ENCODE measurements around the gene NFASC. TPM values are rescaled to one million over a fixed set of nuclear protein-coding genes. Genes with fewer than 3 reads are reported as not detected.

Gene NFASC
- polyA plus RNA-seq, 3 donors: 16.6 to 32.2 (median 24.9) TPM

GRCh38 chr1:205038132-205038786 is 167.6 kb downstream of the NFASC start:
- DNase-seq: no peak

GRCh38 chr1:205041001-205041715 is 170.5 kb downstream of the NFASC start:
- DNase-seq: no peak

DNA sequence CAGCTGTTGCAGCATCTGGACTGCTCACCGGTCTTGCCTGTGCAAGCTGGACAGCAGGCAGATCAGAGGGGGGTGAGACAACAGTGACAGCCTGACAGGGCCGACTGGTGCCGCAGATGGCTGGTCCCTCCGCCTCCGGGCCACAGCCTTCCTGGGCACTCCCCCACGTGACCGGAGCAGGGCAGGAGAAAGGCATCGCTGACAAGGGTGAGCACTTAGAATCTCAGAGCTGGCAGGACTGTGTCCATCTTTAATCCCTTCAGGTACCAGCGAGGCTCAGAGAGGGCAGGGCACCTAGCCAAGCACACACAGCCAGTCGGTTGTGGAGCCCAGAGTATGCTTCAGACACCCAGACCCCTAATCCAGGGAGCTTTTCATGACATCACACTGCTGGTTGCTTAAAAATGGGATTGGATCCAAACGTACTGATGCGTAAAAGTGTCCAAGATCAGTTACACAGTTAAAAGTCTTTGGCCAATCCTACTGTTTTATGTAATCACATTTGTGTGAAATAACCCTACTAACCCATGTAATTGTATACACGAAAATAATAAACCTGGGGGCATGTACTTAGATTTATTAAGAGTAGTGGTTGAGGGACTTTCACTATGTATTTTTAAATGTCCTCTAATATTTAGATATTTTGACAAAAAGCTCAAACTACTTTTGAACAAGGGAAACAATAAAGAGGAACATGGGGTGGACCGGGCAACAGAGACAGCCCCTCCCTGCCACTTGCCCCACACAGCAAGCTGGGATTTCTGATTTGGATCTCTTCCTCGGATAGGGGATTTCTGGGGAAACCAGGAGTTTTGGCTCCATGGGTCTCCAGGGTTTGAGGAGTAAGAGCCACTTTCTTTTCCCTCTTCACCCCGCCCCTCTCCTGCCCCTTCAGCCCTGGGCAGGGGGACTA is 171.6 kb downstream of the NFASC start:
- DNase-seq: no peak

- DNase-seq: no peak
Observed at GRCh38 chr1:205042911-205043806, 172.5 kb downstream of the NFASC start, which contains the start of gene CNTN2. Gene CNTN2 (plus strand): TSS chr1:205043212. CDS start chr1:205053186, 9,974 bp downstream.

- no peak for DNase-seq
Observed at GRCh38 chr1:205043866-205044265, 173.2 kb downstream of the NFASC start.

- DNase-seq: no peak
Observed at GRCh38 chr1:205044741-205045140, 174.1 kb downstream of the NFASC start.

- no peak for DNase-seq
Observed at GRCh38 chr1:205045146-205045545, 174.5 kb downstream of the NFASC start.

DNA sequence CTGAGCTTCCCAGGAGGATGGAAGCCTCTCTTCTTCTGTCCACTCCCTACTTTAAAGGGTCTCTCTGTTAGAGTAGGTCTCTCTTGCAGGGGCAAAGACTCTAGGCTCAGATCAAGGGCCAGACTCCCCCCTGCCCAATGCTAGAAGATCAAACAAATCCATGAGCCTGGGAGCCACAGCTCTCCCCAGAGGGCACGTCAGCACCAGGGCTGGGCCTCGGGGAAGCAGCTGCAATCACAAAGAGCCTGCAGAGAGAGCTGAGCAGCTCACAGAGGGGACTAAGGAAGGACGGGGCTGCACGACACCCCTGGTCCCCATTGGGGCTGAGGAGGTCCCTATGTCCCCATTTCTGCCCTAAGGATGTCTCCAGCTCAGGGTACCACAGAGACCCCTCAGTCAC is 176.2 kb downstream of the NFASC start:
- no peak for DNase-seq

DNA sequence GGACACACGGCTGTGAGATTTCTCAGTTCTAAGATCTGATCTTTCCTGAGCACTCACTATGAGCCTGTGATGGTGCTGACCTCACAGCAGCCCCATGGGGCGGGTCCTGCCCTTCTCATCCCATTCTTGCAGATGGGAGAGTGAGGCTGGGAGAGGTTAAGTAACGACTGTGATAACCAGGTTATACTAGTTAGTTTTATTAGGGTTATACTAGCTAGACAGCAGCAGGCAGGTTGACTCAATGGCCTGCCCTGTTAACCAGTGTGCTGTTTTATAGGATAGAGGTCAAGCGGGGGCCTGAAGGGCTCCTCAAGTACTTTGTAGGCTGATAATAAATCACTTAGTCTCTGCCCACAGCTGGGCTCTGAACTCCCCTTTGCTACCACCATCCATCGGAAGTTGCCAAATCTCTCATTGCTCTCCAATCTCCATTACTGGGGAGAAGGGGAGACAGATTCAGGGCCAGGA is 177.1 kb downstream of the NFASC start:
- no peak for DNase-seq

- no peak for DNase-seq
Observed at GRCh38 chr1:205048382-205048781, 177.7 kb downstream of the NFASC start.

DNA sequence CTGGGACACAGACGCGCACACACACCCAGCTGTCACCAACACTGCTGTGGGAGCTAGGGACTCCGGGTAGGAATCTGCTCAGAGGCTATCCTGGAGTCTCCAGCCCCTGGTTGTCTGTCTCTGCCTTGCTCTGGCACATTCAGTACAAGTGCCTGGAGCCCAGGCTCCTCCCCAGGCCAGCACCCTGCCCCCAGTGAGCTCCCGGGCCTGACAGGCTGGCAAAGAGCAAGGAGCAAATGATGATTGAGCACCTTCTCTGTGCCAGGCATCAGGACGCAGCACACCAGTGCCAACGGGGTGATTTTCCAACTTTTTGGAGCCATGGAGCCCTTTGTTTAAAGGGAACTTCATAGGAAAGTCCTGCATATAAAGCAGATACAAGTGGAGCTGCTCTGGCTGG is 178.8 kb downstream of the NFASC start:
- no peak for DNase-seq

- no peak for DNase-seq
Observed at GRCh38 chr1:205052690-205053089, 182.0 kb downstream of the NFASC start.

DNA sequence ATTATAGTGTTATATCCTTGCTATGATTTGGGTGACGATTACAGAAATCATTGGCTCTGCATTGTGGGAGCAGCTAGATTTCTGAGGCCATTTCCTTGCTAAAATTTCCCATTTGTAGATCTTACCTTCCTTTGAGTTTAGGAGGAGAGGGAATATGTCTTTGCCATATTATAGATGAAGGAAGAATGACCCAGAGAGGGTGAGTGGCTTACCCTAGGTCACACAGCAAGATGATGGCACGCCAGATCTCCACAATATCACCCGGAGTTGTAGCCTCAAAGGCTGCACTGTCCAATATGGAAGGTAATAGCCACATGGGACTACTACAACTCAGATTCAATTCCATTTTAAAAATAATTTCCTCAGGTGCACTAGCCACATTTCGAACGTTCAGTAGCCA is 182.6 kb downstream of the NFASC start:
- DNase-seq: no peak

DNA sequence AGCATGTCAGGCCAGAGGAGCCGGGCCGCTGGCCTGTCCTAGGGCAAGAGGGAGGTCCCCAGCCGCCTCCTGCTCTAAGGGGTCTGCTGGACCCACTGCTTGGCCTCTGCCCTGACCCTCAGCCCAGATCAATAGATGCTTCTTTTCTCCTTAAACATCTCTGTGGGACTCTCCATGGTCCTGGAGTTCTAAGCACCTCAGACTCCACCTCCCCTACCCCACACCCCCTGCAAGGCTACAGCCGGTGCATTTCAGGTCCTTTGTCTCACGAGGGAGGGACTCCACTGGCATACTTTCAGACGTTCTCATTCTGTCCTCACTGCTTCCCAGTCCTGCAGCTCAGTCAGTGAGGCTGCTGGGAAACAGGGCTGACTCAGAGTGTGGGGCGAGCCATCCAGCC is 183.4 kb downstream of the NFASC start:
- no peak for DNase-seq

GRCh38 chr1:205056188-205056611 is 185.5 kb downstream of the NFASC start:
- DNase-seq: no peak

DNA sequence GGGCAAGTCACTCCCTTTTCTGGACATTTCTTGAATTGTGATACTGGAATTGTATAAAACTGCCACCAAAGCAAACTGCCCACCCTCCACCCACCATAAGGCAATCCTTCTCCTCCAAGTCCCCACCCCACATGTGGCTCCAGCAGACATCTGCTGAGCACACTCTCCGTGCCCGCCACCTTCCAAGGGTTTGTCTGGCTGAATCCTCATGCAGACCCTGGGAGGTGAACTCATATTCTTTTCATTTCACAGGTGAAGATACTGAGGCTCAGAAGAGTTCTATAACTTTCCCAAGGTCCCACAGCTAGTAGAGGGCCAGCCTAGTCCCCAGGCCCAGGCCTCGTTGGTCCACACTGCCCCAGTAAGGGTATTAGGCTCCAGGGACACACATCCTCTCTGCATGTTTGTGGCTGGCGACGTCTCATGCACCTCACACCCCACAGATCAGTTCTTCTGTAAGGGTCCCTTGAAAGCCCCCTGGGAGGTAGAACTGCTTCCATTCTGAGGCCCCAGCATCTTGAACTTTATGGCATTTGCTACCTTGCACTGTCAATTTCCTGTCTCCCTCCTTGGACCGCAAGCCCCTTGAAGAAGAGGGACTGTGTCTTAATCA is 186.4 kb downstream of the NFASC start:
- DNase-seq: no peak

DNA sequence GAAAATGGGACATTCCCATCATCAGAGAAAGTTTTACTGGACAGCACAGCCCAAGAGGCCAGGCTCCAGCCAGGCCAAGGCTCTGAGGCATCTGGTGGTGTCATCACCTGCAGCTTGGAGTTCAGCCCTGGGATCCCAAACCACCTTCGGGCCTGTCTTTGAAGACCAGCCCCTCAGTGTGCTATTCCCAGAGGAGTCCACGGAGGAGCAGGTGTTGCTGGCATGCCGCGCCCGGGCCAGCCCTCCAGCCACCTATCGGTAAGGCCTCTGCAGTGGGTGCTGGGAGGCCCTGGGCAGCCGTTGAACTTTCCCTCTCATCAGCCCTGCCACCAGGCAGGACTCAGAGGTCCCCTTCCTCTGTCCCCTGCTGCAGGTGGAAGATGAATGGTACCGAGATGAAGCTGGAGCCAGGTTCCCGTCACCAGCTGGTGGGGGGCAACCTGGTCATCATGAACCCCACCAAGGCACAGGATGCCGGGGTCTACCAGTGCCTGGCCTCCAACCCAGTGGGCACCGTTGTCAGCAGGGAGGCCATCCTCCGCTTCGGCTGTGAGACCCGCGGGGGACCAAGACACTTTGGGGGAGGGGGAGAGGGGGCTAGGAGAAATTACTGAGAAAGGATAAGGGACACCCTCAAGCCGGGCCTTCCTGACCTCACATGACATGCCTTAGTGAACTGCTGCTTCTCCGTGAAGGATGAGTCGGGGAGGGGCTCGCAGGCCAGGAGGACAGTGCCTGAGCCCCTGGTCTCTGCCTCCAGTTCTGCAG is 187.3 kb downstream of the NFASC start:
- no peak for DNase-seq

DNA sequence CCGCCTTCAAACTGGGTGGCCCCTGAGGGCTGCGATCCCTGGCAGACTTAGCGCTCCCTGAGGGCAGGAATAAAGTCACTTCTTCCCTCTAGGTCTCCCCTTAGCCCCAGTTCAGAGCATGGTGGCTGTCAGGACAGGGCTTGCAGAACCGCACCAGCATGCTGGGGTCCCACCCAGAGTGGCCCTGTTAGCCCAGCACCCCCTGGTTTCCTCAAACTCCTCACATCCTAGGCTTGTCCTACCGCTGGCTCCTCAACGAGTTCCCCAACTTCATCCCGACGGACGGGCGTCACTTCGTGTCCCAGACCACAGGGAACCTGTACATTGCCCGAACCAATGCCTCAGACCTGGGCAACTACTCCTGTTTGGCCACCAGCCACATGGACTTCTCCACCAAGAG is 188.2 kb downstream of the NFASC start:
- DNase-seq: no peak

DNA sequence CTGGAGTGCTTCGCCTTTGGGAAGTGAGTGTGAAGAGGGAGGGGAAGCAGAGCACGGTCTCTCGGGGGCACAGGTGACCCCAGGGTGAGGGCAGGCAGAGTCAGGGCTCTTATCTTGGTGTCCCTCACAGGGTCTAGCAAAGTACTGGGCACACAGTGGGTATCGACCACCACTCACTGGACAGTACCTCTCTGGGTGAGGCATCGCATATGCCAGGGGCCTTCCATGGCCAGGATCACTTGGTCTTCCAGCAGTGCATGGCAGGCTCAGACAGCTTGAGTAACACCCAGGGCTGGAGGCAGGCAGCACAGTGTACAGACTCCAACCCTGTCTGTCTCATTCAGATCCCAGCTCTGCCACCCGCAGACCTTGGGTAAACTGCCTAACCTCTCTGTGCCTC is 189.0 kb downstream of the NFASC start:
- DNase-seq: no peak

DNA sequence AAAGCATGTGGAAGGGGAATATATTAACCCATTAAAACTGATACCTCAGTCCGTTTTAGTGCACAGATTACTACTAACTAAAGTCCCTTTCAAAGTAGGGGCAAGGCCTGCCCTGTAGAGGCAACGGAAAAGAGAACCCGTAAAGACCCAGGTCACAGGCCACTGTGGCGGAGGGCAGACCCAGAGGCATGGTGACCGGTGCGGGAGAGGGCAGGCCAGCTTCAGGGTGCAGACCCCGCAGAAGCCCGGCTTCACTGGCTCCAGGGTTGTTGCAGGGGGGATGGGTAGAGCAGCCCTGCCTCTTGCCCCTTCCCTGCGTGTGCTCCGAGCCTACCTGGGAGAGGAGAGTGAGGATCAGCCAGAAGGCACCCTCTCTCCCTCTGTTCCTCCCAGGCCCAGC is 190.1 kb downstream of the NFASC start:
- no peak for DNase-seq
